GM19328 (cell line): Measurements from ENCODE around the gene CEP170B.
"Not testable (repeated sequence)": the region's sequence is repeated elsewhere in the genome, so short reads cannot be mapped to it uniquely, and the experiment has no call there.

Source experiments
- ATAC-seq: cut with Tn5 transposase; IDR thresholded peaks from one replicate; pipeline ENCODE4 v1.9.1; 2021; ENCODE audit warnings: mild to moderate bottlenecking, moderate library complexity; ENCODE audit not compliant: unreplicated experiment

The CEP170B gene

GRCh38 chr14:104888489-104889374 is 23.7 kb downstream of the CEP170B start:
- ATAC-seq = no peak

DNA sequence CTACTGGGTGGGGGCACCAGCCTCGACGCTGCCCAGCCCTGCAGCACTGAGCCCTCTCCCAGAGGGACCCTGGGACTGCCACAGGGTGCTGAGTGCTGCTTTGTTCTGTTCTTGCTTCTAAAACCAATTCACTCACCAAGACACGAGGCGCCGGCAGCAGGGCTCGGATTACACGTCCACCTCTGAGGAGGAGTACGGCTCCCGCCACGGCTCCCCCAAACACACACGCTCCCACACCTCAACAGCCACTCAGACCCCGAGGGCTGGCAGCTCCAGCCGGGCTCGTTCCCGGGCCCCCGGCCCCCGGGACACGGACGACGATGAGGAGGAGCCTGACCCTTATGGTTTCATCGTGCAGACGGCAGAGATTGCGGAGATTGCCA is 24.3 kb downstream of the CEP170B start:
- ATAC-seq = no peak

DNA sequence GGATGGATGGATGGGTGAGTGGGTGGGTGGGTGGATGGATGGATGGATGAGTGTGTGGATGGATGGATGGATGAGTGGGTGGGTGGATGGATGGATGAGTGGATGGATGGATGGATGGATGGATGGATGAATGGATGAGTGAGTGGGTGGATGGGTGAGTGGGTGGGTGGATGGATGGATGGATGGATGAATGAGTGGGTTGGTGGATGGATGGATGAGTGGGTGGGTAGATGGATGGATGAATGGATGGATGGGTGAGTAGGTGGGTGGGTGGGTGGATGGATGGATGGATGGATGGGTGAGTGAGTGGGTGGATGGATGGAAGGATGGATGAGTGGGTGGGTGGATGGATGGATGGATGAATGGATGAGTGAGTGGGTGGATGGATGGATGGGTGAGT is 25.2 kb downstream of the CEP170B start:
- not testable (repeated sequence) for ATAC-seq

DNA sequence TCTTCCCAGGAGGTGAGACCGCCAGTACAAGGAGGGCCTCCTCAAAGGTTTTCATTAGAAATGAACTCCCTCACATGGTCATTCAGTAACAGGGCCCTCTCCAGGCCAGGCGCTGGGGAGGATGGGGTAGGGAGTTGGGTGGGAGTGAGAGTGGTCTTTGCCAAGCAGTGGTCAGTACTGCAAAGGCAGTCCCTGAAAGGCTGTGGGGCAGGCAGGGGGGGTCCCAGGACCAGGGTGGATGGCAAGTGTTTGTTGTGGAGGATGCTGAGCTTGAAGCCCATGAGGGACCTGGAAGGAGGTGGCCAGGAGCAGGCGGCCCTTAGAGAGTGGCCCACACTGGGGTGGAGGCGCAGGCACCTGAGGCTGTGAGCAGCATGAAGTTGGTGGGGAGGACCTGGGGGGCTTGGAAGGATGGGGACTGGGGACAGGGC is 26.1 kb downstream of the CEP170B start:
- no peak for ATAC-seq

DNA sequence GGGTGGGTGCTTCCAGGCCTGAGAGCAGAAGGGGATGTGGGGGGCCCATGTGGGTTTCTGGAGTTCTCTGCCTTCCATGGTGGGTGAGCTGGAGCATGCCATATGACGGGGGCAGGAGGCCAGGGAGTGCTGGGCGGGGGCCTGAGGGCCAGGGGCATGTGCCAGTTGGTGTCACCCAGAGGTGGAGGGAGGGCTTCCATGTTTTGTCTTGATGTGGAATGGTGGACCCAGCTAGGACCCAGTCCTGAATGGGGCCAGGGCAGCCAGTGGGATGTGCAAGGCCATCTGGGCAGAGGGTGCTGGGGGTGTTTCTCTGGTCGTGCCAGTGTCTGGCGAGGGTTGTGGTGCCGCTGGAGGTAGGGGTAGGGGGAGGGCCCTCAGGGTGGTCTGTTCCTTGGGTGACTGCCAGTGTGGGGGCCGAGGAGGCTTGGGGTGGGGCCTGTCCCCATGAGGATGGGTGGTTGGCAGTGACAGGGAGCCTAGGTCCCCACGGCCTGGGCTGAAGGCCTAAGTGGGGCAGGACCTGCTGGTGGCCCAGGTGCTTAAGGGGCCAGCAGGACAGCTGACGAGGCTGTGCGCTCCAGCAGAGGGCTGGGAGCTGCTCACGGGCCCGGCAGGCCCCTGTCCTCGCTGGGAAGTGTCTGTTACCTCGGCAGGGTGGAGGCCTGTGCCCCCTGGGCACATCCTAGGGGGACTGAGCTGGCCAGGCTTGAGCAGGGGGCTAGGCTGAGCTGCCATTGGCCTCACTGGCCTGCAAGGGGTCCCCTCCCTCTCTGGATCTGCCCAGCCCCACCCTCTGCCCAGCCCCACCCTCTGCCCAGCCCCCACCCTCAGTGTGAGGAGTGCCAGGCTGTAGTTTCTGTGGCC is 26.8 kb downstream of the CEP170B start:
- ATAC-seq = no peak

DNA sequence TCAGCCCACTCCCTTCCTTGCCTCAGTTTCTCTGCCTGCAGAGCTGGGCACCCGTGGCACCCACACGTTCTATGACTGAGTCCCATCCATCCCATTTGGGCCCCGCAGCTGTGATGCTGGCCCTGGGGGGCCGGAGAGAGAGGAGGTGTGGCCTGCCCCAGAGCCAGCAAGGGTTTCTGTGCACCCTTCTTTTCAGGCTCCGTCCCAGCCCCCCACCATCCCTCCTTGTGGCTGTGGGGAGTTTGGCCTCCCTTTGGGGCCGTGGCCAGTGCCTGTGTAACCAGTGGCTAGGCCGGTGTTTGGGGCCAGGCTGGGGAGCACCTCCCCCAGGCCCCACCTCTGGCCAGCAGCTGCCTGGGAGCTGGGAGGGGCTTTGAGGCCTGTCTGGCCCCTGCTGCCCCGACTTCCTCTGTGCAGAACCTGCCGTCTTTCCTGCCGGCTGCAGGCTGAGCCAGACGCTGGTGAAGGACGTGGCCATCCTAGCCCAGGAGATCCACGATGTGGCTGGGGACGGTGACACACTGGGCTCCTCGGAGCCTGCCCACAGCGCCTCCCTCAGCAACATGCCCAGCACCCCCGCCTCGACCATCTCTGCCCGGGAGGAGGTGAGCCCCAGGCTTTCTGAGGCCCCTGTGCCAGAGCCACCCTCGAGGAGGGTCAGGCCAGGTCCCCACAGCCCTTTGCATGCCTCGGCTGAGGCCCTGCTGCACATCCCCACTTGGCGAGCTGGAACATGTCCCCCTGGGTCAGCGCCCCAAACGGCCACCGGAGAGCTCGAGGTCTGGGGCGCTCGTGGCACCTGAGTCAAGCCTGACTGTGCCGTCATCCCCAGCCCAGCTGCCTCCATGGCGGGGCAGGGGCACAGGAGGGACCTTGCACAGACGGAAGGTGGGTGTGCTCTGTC is 27.7 kb downstream of the CEP170B start:
- ATAC-seq = no peak

DNA sequence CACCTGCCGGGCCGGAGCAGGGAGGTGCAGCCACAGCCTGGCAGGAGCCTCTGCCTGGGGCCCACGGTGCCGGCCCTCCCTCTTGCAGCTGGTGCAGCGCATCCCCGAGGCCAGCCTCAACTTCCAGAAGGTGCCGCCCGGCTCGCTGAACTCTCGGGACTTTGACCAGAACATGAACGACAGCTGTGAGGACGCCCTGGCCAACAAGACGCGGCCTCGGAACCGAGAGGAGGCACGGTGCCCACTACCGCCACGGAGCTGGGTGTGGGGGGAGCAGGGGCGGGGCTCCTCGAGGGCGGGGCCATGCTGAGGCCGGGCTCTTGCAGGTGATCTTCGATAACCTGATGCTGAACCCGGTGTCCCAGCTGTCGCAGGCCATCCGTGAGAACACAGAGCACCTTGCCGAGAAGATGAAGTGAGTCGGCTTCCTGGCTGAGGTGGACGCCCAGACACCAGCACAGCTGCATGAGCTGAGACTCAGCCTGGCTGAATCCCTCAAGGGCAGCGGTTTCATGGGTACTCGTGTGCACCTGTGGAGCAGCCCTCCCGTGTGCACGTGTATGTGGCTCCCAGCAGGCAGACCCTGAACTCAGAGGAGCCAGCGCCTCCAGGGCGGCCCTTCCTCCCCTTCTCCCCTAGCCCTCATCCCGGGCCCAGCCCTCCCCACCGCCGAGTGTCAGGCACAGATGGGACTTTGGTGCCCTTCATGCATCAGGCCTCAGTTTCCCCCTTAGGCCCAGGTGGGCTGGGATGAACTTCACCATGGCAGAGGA is 28.6 kb downstream of the CEP170B start:
- no peak for ATAC-seq

DNA sequence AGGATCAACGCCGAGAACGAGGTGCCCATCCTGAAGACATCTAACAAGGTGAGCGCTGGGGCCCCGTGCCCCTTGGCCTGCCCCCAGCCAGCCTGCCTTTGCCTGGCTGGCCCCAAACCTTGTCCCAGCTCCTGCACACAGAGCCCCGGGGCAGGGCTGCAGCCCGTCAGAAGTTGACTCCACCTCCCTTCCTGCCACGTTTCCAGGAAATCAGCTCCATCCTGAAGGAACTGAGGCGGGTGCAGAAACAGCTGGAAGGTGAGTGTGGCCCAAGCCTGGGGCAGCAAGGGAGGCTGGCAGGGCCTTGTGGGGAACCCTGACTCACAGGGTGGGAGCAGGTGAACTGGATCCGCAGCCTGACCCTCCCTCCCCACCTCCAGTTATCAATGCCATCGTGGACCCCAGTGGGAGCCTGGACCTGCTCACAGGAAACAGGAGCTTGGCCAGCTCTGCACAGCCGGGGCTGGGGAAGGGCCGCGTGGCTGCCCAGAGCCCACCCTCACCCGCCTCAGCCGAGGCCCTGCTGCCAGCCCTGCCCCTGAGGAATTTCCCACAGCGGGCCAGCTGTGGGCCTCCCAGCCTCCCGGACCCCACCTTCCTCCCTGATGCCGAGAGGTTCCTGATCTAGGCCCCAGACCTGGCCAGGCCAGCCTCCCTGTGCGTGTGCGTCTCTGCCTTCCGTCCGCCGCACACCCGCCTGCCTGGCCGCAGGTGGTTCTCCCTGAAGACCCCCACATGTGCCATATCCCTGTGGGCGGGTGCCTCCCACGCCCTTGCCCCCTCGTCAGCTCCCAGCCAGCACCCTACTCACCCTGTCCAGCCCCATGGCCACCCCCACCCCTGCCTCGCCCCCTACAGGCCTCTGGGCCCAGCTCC is 29.5 kb downstream of the CEP170B start:
- no peak for ATAC-seq

- no peak for ATAC-seq
Observed at GRCh38 chr14:104895207-104895785, 30.2 kb downstream of the CEP170B start.

- ATAC-seq = no peak
Observed at GRCh38 chr14:104895786-104896661, 31.0 kb downstream of the CEP170B start.

DNA sequence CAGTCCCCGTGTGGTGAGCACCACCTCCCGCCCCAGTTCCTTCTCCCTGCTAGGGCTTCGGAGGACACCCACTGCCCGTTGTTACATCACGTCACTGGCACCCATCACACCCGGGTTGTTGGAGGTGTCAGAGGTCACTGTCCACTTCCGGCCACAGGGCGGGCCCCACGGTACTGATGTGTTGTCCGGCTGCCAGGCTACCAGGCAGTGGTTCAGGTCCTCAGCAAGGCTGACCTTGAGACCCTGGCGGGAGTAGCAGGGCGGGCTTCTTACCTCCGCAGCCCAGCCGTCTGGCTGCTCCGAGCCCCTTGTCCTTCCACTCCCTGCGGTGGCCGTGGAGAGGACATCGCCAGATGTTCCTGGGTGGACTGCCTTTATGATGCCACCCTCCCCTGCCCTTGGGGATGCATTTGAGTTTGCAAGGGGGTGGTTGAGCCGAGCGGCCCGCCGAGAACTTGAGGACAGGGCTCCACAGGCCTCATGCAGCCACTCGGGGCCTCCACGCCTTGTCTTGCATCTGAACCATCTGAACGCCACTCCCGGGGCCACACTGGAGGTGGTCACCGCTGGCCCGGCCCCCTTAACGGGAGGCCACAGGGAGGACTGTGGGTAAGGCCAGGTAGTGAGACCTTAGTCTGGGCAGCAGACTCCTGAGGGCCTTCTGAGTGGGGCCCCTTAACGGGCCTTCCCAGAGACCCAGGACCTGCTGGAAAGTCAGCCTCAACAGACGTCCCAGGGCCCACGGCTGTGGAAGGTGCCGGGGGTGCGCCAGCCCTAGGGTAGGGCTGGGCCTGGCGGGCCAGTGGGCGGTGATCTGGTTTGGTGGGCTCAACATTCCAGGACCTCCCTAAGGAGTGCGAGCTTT is 32.5 kb downstream of the CEP170B start:
- no peak for ATAC-seq

DNA sequence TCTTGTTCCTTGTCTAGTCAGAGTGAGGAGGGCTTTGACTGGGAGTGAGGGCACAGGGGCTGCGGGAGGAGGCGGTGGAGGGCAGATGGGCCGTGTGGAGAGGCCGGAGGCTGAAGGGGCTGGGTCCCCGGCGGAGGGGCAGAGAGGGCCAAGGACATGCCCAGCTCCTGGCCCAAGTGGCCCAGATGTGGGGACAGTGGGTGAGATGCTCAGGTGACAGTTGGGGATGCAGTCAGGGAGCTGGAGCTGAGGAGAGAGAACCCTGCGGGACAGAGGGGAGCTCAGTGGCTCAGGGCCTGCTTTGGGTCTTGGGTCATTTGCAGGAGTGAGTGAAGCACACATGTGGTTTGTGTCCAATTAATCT is 33.1 kb downstream of the CEP170B start:
- no peak for ATAC-seq

DNA sequence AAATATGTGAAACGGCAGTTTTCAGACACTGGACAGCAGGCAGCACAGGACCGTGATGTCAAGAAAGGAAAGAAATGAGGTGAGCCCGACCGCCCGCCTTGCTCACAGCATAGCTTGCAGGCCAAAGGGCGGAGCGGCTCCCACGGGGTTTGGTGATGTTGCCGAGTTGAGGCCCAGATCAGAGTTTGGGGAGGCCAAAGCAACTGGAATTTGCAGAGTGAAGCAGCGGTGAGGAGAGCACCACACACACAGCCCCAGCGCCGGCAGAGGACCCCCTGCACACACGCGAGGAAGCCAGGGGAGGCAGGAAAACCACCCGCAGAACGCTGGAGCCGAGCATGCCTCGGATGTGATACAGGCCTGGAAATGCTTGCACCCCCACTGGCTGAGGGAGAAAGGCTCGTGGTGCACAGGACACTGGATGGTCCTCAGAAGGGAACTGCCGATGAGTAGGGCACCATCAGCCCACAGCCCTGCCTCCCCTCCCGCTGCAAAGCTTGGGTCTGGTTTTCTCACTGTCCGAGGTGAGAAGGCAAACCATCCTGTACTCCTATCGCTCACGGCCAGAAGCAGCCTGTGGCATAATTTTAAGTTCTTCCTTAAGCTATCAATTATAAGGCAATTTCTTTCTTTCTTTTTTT is 33.9 kb downstream of the CEP170B start:
- ATAC-seq = no peak

DNA sequence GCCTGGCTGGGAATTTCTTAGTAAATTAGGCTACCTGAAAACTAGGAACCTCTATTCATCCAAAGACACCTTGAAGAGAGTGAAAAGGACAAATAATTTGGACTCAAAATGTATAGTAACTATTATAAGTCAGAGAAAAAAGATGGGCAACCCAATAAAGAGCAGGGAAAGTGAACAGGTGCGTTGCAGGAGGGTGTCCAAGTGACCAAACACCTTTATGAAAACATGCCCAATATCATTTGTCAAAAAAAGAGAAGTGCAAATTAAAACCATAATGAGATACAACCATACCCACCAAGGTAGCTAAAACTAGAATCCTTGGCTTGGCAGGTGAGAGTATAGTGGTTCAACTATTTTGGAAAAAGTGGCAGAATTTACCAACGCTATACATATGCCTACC is 34.7 kb downstream of the CEP170B start:
- ATAC-seq = no peak

DNA sequence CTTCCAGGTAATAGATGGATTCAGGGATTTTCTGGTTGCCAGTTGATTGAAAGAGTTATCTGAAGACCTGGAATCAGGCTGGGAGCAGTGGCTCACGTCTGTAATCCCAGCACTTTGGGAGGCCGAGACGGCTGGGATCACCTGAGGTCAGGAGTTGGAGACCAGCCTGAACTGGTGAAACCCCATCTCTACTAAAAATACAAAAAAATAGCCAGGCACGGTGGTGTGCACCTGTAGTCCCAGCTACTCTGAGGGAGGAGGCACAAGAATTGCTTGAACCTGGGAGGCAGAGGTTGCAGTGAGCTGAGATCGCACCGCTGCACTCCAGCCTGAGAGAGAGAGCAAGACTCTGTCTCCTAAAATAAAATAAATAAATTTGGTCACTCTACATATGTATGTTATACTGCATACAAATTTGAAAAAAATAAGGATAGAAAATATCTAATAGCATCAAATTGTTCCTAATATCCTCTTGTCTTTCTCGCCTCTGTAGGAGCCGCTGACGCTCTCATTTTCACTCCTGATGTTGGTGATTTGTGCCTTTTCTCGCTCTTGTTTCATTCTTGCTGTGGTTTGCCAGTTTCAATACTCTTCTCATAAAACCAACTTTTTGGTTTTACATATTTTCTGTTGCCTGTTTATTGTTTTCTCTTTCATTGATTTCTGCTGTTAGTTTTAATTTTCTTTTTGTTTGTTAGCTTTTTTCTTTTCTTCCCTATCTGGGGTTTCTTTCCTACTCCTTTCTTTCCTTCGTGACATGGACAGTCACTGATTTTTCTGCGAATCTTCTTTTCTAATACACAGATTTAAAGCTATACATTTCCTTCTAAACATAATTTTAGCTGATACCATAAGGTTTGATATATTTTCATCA is 35.8 kb downstream of the CEP170B start:
- no peak for ATAC-seq

DNA sequence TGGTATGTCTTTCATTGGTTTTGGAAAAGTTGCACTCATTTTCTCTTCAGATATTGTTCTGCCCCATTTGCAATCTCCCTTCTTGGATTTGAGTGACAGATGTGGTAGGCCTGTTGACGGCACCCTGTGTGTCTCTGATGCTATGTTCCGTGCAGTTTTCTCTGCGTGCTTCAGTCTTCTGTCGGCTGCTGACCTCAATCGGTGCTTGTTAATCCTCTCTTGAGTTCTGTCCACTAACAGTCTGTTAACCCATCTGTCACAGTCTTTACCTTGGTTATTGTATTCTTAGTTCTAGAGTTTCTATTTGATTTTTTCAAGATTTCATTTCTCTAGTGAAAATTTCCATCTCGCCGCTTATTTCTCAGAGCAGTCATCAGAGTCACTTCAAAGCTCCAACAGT is 38.9 kb downstream of the CEP170B start:
- ATAC-seq = no peak
